Cardiac muscle cell (in vitro differentiated cells and primary cell): Measurements from ENCODE around the gene ARHGAP8. TPM values are rescaled to one million over a fixed set of nuclear protein-coding genes. Genes with fewer than 3 reads are reported as not detected.

Source experiments
- DNase-seq, 2 donors: peaks; one replicate each; pipeline versions ENCODE4 v3.0.0 to v3.0.0-alpha.2; 2010 to 2017; ENCODE audit warnings: low read depth in 1 of 2, low spot score in 1 of 2
- H3K27ac ChIP-seq: fragments of 200-600 bp; sonication (generic); 2 replicates; pipeline ENCODE4 v1.5.1; 2016
- H3K27me3 ChIP-seq: fragments of 200-600 bp; sonication (generic); 2 replicates; pipeline ENCODE4 v1.6.0; 2016; ENCODE audit warnings: control low read depth
- H3K36me3 ChIP-seq: fragments of 200-600 bp; sonication (generic); 2 replicates; pipeline ENCODE4 v1.5.1; 2016; ENCODE audit warnings: control low read depth
- H3K4me1 ChIP-seq: fragments of 200-600 bp; sonication (generic); 2 replicates; pipeline ENCODE4 v1.8.1; 2017; ENCODE audit warnings: low read depth, mild to moderate bottlenecking, mixed run types
- H3K4me3 ChIP-seq: fragments of 200-600 bp; sonication (generic); 2 replicates; pipeline ENCODE4 v1.5.1; 2016; ENCODE audit warnings: mild to moderate bottlenecking
- H3K9me3 ChIP-seq: fragments of 200-600 bp; sonication (generic); 2 replicates; pipeline ENCODE4 v1.5.1; 2017; ENCODE audit warnings: low read depth, mild to moderate bottlenecking, control low read depth
- polyA plus RNA-seq: library from polyadenylated mRNA; unstranded; fragments of >200 nt; fragmentation: Nextera tagmentation; extraction: Ambion mirVana; gene quantifications from 2 replicates; pipeline ENCODE4 v1.2.1, GENCODE V29; 2016
- total RNA-seq: library from RNA; depleted of rRNA; stranded (reverse); fragments of >200 nt; gene quantifications from 2 replicates; pipeline ENCODE4 v1.2.3, GENCODE V29; 2016
- TF ChIP-seq, protein P1 (sequence below): IDR thresholded peaks from 2 replicates; pipeline ENCODE4 v1.5.1; 2012; ENCODE audit warnings: low read depth, mild to moderate bottlenecking, low read length

The ARHGAP8 gene
- total and polyA plus RNA-seq, 2 experiments from 2014 or later = 1.2 to 2.4 TPM

DNA sequence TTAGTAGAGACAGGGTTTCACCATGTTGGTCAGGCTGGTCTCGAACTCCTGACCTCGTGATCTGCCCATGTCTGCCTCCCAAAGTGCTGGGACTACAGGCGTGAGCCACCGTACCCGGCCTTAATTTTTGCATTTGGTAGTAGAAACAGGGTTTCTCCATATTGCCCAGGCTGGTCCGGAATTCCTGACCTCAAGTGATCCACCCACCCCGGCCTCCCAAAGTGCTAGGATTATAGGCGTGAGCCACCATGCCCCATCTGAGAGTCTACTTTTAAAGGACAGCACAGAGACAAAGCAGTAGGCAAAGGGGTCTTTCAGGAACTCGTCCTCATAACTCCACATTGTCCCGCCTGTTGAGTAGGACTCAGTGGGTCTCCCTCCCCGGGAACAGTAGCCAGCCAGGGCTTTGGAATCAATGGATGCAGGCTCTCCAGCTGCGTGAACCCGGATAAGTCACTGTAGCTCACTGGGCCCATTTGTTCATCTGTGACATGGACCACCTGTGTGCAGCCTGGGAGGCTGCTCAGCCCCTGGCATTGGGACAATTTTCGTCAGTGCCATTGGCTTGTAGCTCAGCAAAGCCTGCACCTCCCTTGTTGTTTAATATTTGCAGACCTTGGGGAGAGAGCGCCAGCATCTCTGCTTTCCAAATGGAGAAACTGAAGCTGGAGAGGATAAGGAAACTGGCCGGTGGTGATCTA, 86.1 kb downstream of the ARHGAP8 start:
- Histone ChIP-seq H3K27ac (no peak overlapping the region), H3K9me3 (no peaks in the 10 kb centered on the region), H3K4me3 (no peak overlapping the region), H3K36me3 (no peaks in the 10 kb centered on the region), H3K27me3 (no peaks in the 10 kb centered on the region), H3K4me1 (no peaks in the 10 kb centered on the region)
- DNase-seq = no peak
- TF ChIP-seq, protein P1, sequence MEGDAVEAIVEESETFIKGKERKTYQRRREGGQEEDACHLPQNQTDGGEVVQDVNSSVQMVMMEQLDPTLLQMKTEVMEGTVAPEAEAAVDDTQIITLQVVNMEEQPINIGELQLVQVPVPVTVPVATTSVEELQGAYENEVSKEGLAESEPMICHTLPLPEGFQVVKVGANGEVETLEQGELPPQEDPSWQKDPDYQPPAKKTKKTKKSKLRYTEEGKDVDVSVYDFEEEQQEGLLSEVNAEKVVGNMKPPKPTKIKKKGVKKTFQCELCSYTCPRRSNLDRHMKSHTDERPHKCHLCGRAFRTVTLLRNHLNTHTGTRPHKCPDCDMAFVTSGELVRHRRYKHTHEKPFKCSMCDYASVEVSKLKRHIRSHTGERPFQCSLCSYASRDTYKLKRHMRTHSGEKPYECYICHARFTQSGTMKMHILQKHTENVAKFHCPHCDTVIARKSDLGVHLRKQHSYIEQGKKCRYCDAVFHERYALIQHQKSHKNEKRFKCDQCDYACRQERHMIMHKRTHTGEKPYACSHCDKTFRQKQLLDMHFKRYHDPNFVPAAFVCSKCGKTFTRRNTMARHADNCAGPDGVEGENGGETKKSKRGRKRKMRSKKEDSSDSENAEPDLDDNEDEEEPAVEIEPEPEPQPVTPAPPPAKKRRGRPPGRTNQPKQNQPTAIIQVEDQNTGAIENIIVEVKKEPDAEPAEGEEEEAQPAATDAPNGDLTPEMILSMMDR = no peak

DNA sequence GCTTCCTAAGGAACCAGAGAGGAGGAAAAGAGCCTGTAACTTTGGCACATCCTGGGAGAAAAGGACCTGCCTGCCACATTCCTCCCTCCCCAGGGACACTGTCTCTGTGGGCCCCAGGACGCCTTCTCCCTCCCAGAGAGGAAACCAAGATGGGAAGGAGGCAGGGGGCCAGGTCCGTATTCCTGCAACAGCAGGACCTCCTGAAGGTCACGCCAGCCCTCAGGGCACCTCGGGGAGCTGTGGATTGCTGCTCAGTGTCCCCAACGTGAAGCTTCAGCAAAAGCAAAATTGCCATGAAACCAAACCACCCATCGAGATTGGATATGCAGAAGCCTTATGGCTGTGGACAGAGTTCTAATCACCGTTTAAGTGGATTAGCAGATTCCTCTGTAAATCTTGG, 86.7 kb downstream of the ARHGAP8 start:
- Histone ChIP-seq H3K36me3 (no peaks in the 10 kb centered on the region), H3K4me1 (no peaks in the 10 kb centered on the region), H3K9me3 (no peaks in the 10 kb centered on the region), H3K4me3 (no peak overlapping the region), H3K27ac (no peak overlapping the region), H3K27me3 (no peaks in the 10 kb centered on the region)
- TF ChIP-seq, protein P1 = no peak
- no peak for DNase-seq

DNA sequence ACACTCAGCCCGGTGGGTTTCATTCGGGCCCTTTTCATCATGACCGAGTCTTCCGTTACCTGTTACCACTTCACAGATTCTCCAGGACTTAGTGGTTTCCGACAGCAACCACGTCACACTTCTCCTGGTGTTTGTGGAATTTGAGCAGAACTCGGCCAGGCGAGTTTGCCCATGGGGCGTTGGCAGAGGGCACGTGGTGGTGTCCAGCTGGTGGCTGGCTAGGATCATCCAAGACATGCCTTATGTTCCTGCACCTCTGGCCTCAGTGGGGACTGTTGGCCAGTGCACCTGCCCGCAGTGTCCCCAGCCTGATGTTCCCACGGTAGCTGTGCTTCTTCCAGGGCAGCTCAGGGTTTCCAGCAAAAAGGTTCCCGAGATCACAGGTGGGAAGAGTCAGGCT, 87.3 kb downstream of the ARHGAP8 start:
- Histone ChIP-seq H3K27ac (no peak overlapping the region), H3K27me3 (no peaks in the 10 kb centered on the region), H3K4me1 (no peaks in the 10 kb centered on the region), H3K9me3 (no peaks in the 10 kb centered on the region), H3K4me3 (no peak overlapping the region), H3K36me3 (no peaks in the 10 kb centered on the region)
- TF ChIP-seq, protein P1 = no peak
- no peak for DNase-seq

DNA sequence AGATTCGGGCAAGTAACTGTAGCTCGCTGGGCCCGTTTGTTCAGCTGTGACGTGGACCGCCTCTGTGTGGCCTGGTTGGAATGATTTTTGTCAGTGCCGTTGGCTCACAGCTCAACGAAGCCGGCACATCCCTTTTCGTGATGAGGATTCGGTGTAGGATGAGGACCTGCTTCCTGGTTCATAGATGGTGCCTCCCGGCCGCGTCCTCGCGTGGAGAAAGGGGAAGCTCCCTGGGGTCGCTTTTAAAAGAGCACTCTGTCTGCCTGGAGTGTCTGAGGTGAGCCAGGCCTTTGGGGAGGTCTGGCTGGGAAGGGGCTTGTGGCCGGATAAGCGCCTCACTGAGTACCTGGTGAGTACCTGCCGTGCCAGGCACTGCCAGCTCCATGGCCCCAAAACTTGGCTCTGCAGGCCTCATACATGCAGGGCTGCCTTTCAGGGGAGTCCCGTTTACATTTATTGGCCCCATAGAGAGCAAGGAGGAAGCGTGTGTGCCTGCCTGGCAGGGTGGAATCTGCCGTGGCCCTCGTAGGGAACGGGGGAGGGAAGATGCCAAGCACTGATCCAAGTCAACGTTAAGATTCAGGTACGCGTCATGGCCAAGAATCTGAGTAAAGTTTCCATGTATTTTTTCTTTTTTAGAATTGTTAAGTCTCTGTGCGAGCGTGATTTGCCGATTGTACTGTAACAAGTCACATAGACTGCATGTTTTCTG, 88.4 kb downstream of the ARHGAP8 start:
- H3K36me3 ChIP-seq = no peaks in the 10 kb centered on the region
- H3K4me3 ChIP-seq = no peak overlapping the region
- TF ChIP-seq, protein P1 = no peak
- no peaks in the 10 kb centered on the region for H3K9me3 ChIP-seq
- H3K27me3 ChIP-seq = no peaks in the 10 kb centered on the region
- no peak overlapping the region for H3K27ac ChIP-seq
- no peaks in the 10 kb centered on the region for H3K4me1 ChIP-seq
- no peak for DNase-seq

DNA sequence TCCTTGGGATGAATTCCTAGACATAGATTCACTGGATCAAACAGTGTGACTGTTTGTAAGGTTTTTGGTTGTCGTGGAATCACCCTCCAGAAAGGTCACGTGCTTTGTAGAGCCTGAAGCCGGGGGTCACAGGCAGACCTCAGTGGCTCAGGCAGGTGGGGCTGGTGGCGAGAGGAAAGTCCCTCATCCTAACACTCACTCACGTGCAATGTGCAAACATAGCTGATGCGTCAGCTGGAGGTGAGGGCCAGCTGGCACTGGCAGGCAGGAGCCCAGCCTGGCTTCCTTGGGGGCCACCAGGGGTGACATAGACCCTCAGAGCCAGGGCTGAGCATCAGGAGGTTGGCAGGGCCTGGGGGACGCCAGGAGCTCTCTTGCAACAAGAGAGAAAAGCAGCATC, 90.0 kb downstream of the ARHGAP8 start:
- H3K27me3 ChIP-seq = no peaks in the 10 kb centered on the region
- H3K4me3 ChIP-seq = no peak overlapping the region
- no peaks in the 10 kb centered on the region for H3K36me3 ChIP-seq
- TF ChIP-seq, protein P1 = no peak
- H3K9me3 ChIP-seq = no peaks in the 10 kb centered on the region
- DNase-seq = no peak
- no peak overlapping the region for H3K27ac ChIP-seq
- H3K4me1 ChIP-seq = no peaks in the 10 kb centered on the region
